Activated naive CD4-positive, alpha-beta T cell treated with anti-CD3 and anti-CD28 coated beads, Interleukin-2, amount 10 ng/mL, durations not matched to agents 7 days and 5 days (primary cell): ENCODE data around the gene PPP2R1B.
"Not testable (repeated sequence)": the region's sequence is repeated elsewhere in the genome, so short reads cannot be mapped to it uniquely, and the experiment has no call there.

Experiments
- CTCF ChIA-PET: fragments of 350-600 bp; sonication (Branson Sonifier 250); formaldehyde crosslinking; loops from one replicate; lab custom pipeline; 2021; ENCODE audit warnings: antibody characterized with exemption; lab: Charles Lee
- DNase-seq: peaks from one replicate; pipeline ENCODE4 v3.0.0-alpha.2; 2020
- H3K27ac Mint-ChIP-seq: one replicate; pipeline ENCODE4 v1.8.0; 2021; ENCODE audit warnings: mild to moderate bottlenecking, moderate library complexity, mixed read lengths
- H3K27me3 Mint-ChIP-seq: one replicate; pipeline ENCODE4 v1.8.0; 2021; ENCODE audit warnings: mild to moderate bottlenecking, mixed read lengths
- H3K36me3 Mint-ChIP-seq: one replicate; pipeline ENCODE4 v1.8.0; 2021; ENCODE audit warnings: mixed read lengths
- H3K4me1 Mint-ChIP-seq: one replicate; pipeline ENCODE4 v1.8.0; 2021; ENCODE audit warnings: mixed read lengths
- H3K4me3 Mint-ChIP-seq: one replicate; pipeline ENCODE4 v1.8.0; 2021; ENCODE audit warnings: mild to moderate bottlenecking, moderate library complexity, mixed read lengths
- H3K9me3 Mint-ChIP-seq: one replicate; pipeline ENCODE4 v1.8.0; 2021; ENCODE audit warnings: mixed read lengths

Gene PPP2R1B

GRCh38 chr11:111793863-111794262 is 27.7 kb upstream of the PPP2R1B start:
- peaks cover 10% of the 10 kb centered on the region for H3K4me1 Mint-ChIP-seq
- CTCF ChIA-PET: no interaction called here
- no peaks in the 10 kb centered on the region for H3K27me3 Mint-ChIP-seq
- peaks cover 2% of the 10 kb centered on the region for H3K9me3 Mint-ChIP-seq
- no peak for DNase-seq
- no peak overlapping the region for H3K27ac Mint-ChIP-seq
- H3K4me3 Mint-ChIP-seq: no peak overlapping the region
- peaks cover 29% of the 10 kb centered on the region for H3K36me3 Mint-ChIP-seq

DNA sequence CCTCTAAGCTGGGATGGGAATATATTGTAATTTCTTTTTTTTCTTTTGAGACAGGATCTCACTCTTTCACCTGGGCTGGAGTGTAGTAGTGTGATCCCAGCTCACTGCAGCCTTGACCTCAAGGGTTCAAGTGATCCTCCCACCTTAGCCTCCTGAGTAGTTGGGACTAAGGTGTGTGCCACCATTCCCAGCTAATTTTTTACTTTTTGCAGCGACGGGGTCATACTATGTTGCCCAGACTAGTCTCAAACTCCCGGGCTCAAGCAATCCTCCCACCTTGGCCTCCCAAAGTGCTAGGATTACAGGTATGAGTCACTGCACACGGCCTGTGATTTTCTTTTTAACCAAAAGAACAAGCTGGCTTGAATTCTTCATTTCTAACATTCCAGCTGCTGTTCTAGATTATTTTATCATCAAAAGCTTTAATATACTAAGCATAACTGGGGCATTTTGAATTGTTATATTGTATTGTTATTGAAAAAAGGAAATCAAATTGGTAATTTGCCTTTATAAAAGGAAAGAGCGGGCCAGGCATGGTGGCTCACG is 26.8 kb upstream of the PPP2R1B start:
- Mint-ChIP-seq H3K27ac (no peak overlapping the region), H3K9me3 (peaks cover 2% of the 10 kb centered on the region), H3K4me3 (no peak overlapping the region), H3K4me1 (peaks cover 10% of the 10 kb centered on the region), H3K27me3 (no peaks in the 10 kb centered on the region), H3K36me3 (peaks cover 24% of the 10 kb centered on the region)
- DNase-seq: no peak
- CTCF ChIA-PET: interaction anchor here (1.5 kb wide), 1 partner anchor 49 kb away, joined by 3 read pairs; no protein-coding TSS in a partner anchor

DNA sequence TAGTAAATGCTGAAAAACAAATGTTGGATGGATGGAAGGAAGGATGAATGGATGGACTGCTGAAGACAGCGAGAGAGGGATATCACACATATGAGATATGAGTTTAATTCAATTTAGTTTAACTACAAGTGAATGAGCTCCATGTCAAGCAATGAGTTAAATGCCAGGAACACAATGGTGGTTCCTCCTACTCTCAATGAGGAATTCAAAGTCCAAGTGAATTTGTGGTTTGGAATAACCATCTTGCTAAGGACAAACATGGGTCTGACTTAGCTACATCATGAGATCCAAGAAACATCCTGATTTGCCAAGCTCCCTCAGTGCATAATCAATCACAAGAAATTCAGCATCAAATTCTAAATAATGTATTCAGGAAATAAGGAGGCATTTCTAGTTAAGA is 26.1 kb upstream of the PPP2R1B start:
- Mint-ChIP-seq H3K4me3 (no peak overlapping the region), H3K9me3 (peaks cover 2% of the 10 kb centered on the region), H3K27ac (no peak overlapping the region), H3K27me3 (no peaks in the 10 kb centered on the region), H3K36me3 (peaks cover 20% of the 10 kb centered on the region), H3K4me1 (peaks cover 10% of the 10 kb centered on the region)
- CTCF ChIA-PET: interaction anchor here (1.5 kb wide), 1 partner anchor 49 kb away, joined by 3 read pairs; no protein-coding TSS in a partner anchor
- DNase-seq: no peak

GRCh38 chr11:111788464-111788863 is 22.3 kb upstream of the PPP2R1B start:
- no peak for DNase-seq
- CTCF ChIA-PET: interaction anchor here (0.6 to 1.3 kb wide), 2 partner anchors 22 to 453 kb away, joined by 3 read pairs; partner anchors contain the start of gene PPP2R1B
- no peak overlapping the region for H3K4me3 Mint-ChIP-seq
- H3K27me3 Mint-ChIP-seq: no peaks in the 10 kb centered on the region
- H3K9me3 Mint-ChIP-seq: no peaks in the 10 kb centered on the region
- peaks cover 10% of the 10 kb centered on the region for H3K36me3 Mint-ChIP-seq
- H3K4me1 Mint-ChIP-seq: no peaks in the 10 kb centered on the region
- H3K27ac Mint-ChIP-seq: no peak overlapping the region

GRCh38 chr11:111788051-111788450 is 21.9 kb upstream of the PPP2R1B start:
- Mint-ChIP-seq H3K36me3 (peaks cover 10% of the 10 kb centered on the region), H3K4me1 (no peaks in the 10 kb centered on the region), H3K27ac (no peak overlapping the region), H3K9me3 (no peaks in the 10 kb centered on the region), H3K27me3 (no peaks in the 10 kb centered on the region), H3K4me3 (no peak overlapping the region)
- no peak for DNase-seq
- CTCF ChIA-PET: interaction anchor here (1.3 kb wide), 1 partner anchor 22 kb away, joined by 3 read pairs; the partner anchor contains the start of gene PPP2R1B

DNA sequence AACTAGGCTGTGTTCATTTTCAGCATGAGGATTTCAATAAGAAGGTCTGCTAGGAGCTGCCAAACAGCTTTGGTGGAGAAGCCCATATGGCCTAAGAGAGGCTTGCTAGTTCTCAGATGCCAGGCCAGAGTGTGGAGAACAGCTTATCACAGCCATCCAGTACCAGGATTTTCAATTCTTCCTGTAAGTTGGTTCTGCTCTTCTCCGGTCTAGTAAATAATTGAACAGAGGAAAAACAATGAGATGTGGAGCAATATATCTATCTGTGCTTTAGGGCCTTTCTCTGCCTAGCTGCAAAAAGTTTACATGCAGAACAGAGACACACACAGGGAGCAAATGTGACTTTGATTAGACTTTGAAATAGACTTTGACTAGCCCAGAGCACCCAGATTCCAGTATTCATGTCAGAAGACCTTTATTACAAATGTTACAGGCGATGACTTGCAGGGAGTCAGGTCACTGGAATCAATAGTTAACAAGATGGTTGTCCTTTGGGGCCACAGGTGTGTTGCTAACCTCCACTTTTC is 19.8 kb upstream of the PPP2R1B start:
- Mint-ChIP-seq H3K27ac (no peak overlapping the region), H3K9me3 (no peaks in the 10 kb centered on the region), H3K4me1 (no peaks in the 10 kb centered on the region), H3K4me3 (no peak overlapping the region), H3K36me3 (peaks cover 10% of the 10 kb centered on the region), H3K27me3 (no peaks in the 10 kb centered on the region)
- DNase-seq: no peak
- CTCF ChIA-PET: interaction anchor here (1.3 kb wide), 2 partner anchors 9 to 19 kb away, joined by 3 read pairs; no protein-coding TSS in a partner anchor

GRCh38 chr11:111785076-111785475 is 18.9 kb upstream of the PPP2R1B start:
- no peaks in the 10 kb centered on the region for H3K4me1 Mint-ChIP-seq
- H3K27me3 Mint-ChIP-seq: no peaks in the 10 kb centered on the region
- CTCF ChIA-PET: interaction anchor here (1.3 kb wide), 1 partner anchor 20 kb away, joined by 3 read pairs; no protein-coding TSS in a partner anchor
- H3K9me3 Mint-ChIP-seq: no peaks in the 10 kb centered on the region
- H3K27ac Mint-ChIP-seq: no peak overlapping the region
- H3K36me3 Mint-ChIP-seq: peaks cover 10% of the 10 kb centered on the region
- no peak overlapping the region for H3K4me3 Mint-ChIP-seq
- DNase-seq: no peak

- H3K9me3 Mint-ChIP-seq, H3K4me1 Mint-ChIP-seq, CTCF ChIA-PET, H3K36me3 Mint-ChIP-seq, H3K27me3 Mint-ChIP-seq, H3K4me3 Mint-ChIP-seq, DNase-seq, H3K27ac Mint-ChIP-seq: not testable (repeated sequence)
These were observed 18.1 kb upstream of the PPP2R1B start for GRCh38 chr11:111784311-111784710.

DNA sequence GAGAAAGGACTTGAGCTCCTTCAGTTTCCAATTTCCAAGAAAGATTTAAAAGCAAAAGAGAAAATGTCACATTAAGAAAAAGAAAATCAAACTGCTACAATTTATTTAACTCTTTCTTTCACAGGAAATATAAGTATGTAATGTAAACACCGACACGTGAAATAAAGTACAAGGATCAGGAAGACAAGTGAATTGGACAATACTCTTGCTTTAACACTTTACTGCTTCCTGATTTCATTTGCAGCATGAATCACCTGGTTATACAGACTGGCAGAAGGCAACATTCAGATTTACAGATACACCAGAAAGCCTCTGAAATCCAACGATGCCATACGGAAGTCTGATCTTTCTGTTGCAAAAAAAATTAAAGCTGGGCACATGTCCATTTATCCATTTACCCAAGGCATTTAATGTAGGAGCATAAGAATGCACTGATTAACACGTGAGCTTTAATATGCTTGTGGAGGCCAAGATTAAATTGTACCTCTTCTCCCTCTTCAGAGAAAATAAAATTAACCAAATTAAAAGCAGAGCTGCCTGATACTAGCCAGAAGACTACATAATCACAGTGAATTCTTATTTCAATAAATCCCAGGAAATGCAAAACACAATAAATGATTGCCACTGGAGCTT is 16.0 kb upstream of the PPP2R1B start:
- CTCF ChIA-PET: interaction anchor here (1.6 kb wide), 1 partner anchor 196 kb away, joined by 6 read pairs; no protein-coding TSS in a partner anchor
- no peak for DNase-seq
- H3K4me3 Mint-ChIP-seq: no peak overlapping the region
- no peak overlapping the region for H3K27ac Mint-ChIP-seq
- no peaks in the 10 kb centered on the region for H3K9me3 Mint-ChIP-seq
- H3K36me3 Mint-ChIP-seq: peaks cover 10% of the 10 kb centered on the region
- H3K4me1 Mint-ChIP-seq: no peaks in the 10 kb centered on the region
- no peaks in the 10 kb centered on the region for H3K27me3 Mint-ChIP-seq

DNA sequence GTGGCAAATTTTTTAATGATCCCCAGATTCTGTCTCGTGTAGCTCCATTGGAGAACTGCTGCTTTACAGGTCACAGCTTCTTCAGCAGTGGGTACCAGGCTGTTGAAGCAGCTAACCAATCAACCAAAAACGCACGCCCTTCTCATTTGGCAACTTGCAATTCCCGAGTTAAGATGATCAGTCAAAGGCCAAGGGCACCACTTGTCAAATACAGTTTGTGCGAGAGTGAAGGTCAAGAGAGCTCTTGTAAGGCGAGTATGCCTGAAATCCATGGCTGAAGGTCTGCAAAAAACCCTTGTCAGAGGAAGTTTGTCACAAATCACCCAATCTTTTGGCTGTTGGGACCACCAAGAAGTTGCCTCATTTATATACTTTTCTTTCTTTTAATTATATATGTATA is 12.9 kb upstream of the PPP2R1B start:
- no peak overlapping the region for H3K4me3 Mint-ChIP-seq
- H3K36me3 Mint-ChIP-seq: no peaks in the 10 kb centered on the region
- H3K27ac Mint-ChIP-seq: no peak overlapping the region
- no peaks in the 10 kb centered on the region for H3K9me3 Mint-ChIP-seq
- no peak for DNase-seq
- no peaks in the 10 kb centered on the region for H3K27me3 Mint-ChIP-seq
- H3K4me1 Mint-ChIP-seq: no peaks in the 10 kb centered on the region
- CTCF ChIA-PET: interaction anchor here (0.7 to 5.8 kb wide), 8 partner anchors 11 to 324 kb away, joined by 3 to 58 read pairs (median 4); partner anchors contain the start of gene PPP2R1B

- Mint-ChIP-seq H3K9me3 (no peaks in the 10 kb centered on the region), H3K4me1 (no peaks in the 10 kb centered on the region), H3K27me3 (no peaks in the 10 kb centered on the region), H3K36me3 (no peaks in the 10 kb centered on the region), H3K4me3 (no peak overlapping the region), H3K27ac (no peak overlapping the region)
- no peak for DNase-seq
- CTCF ChIA-PET: interaction anchor here (0.8 to 5.8 kb wide), 13 partner anchors 10 to 323 kb away, joined by 3 to 58 read pairs (median 4); partner anchors contain the start of gene PPP2R1B
These were observed 11.9 kb upstream of the PPP2R1B start for GRCh38 chr11:111778047-111778558.

- Mint-ChIP-seq H3K4me3 (no peak overlapping the region), H3K9me3 (no peaks in the 10 kb centered on the region), H3K27ac (no peak overlapping the region), H3K4me1 (no peaks in the 10 kb centered on the region), H3K27me3 (no peaks in the 10 kb centered on the region), H3K36me3 (no peaks in the 10 kb centered on the region)
- DNase-seq: peak; percentile 39
- CTCF ChIA-PET: interaction anchor here (0.6 to 5.8 kb wide), 29 partner anchors 9 to 323 kb away, joined by 3 to 58 read pairs (median 4); partner anchors contain the start of genes ALG9 and PPP2R1B
These were observed 11.2 kb upstream of the PPP2R1B start for GRCh38 chr11:111777094-111778046.

DNA sequence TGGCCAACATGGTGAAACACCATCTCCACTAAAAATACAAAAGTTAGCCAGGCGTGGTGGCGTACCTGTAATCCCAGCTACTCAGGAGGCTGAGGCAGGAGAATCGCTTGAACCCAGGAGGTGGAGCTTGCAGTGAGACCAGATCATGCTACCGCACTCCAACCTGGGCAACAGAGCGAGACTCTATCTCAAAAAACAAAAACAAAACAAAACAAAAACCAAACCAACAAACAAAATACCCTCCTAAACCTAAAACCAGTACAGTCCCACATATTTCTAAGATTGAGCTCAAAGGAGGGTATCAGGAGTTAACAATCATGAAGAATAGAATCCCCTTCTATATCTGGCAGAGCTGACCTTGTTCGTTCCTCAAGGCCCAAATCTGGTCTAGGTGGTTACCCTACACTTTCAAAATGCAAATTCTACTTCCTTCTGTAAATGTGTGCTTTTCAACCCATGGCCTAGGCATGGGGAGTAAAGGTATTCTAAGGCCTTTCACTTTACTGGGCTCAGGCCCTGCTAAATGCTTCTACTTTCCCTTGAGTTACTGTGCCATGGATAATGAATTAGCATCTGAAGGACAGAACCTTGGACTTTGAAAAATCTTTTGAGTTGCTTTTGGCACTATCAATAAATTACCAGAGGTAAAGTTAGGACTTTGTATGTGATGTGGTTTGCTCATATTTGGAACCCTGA is 10.4 kb upstream of the PPP2R1B start:
- no peaks in the 10 kb centered on the region for H3K27me3 Mint-ChIP-seq
- H3K4me1 Mint-ChIP-seq: no peaks in the 10 kb centered on the region
- H3K4me3 Mint-ChIP-seq: no peak overlapping the region
- no peaks in the 10 kb centered on the region for H3K9me3 Mint-ChIP-seq
- DNase-seq: no peak
- CTCF ChIA-PET: interaction anchor here (0.7 to 5.8 kb wide), 22 partner anchors 9 to 322 kb away, joined by 3 to 58 read pairs (median 4); partner anchors contain the start of genes ALG9 and PPP2R1B
- no peak overlapping the region for H3K27ac Mint-ChIP-seq
- H3K36me3 Mint-ChIP-seq: no peaks in the 10 kb centered on the region
